Common myeloid progenitor, CD34-positive (primary cell): ENCODE data around the gene RAD51B.
"Not testable (repeated sequence)": the region's sequence is repeated elsewhere in the genome, so short reads cannot be mapped to it uniquely, and the experiment has no call there.

ENCODE experiments used
- CTCF ChIA-PET: fragments of 350-600 bp; sonication (Branson Sonifier 250); formaldehyde crosslinking; loops from one replicate; lab custom pipeline; 2021; ENCODE audit warnings: antibody characterized with exemption; lab: Charles Lee
- POLR2A ChIA-PET: fragments of 350-600 bp; sonication (Branson Sonifier 250); formaldehyde crosslinking; loops from one replicate; lab custom pipeline; 2021; ENCODE audit warnings: antibody characterized with exemption; lab: Charles Lee
- DNase-seq, 3 donors: peaks; one replicate each; pipeline versions ENCODE4 v3.0.0 to v3.0.0-alpha.2; 2013
- H3K27ac ChIP-seq, 2 experiments: 1 replicate in 1 of 2; 2 replicates in 1 of 2; pipeline ENCODE4 v1.7.0; 2013; ENCODE audit warnings: inconsistent platforms in 2 of 2, low read length in 2 of 2, mild to moderate bottlenecking in 2 of 2, low read depth in 1 of 2, moderate library complexity in 1 of 2; ENCODE audit not compliant: severe bottlenecking in 2 of 2, insufficient read depth in 1 of 2, poor library complexity in 1 of 2
- H3K27me3 ChIP-seq, 5 experiments: replicated peaks in 2 of 5; 1 replicate in 3 of 5; 2 replicates in 2 of 5; pipeline versions ENCODE4 v1.6.1 to v1.7.0; 2013; ENCODE audit warnings: low read length in 4 of 5, mild to moderate bottlenecking in 2 of 5, moderate library complexity in 2 of 5, inconsistent platforms in 1 of 5; ENCODE audit not compliant: insufficient read depth in 5 of 5, control insufficient read depth in 4 of 5
- H3K36me3 ChIP-seq, 4 experiments: 1 replicate in 2 of 4; 2 replicates in 2 of 4; pipeline versions ENCODE4 v1.6.1 to v1.7.0; 2013; ENCODE audit warnings: low read length in 3 of 4, control low read depth in 1 of 4, mild to moderate bottlenecking in 1 of 4; ENCODE audit not compliant: control insufficient read depth in 4 of 4, insufficient read depth in 4 of 4
- H3K4me1 ChIP-seq, 4 experiments: 1 replicate in 3 of 4; 2 replicates in 1 of 4; pipeline versions ENCODE4 v1.6.1 to v1.7.1; 2013; ENCODE audit warnings: low read length in 3 of 4, mild to moderate bottlenecking in 3 of 4, control low read depth in 1 of 4, inconsistent platforms in 1 of 4, moderate library complexity in 1 of 4; ENCODE audit not compliant: control insufficient read depth in 4 of 4, insufficient read depth in 4 of 4; ENCODE audit errors: control extremely low read depth in 1 of 4
- H3K4me3 ChIP-seq, 7 experiments: 1 replicate in 4 of 7; 2 replicates in 3 of 7; pipeline versions ENCODE4 v1.5.1 to v1.7.0; 2013; ENCODE audit warnings: mild to moderate bottlenecking in 7 of 7, low read length in 6 of 7, moderate library complexity in 6 of 7, inconsistent platforms in 2 of 7, low read depth in 2 of 7, control low read depth in 1 of 7; ENCODE audit not compliant: insufficient read depth in 4 of 7, control insufficient read depth in 1 of 7; ENCODE audit errors: extremely low read depth in 1 of 7
- H3K9me3 ChIP-seq, 5 experiments: 1 replicate in 4 of 5; 2 replicates in 1 of 5; pipeline versions ENCODE4 v1.6.1 to v1.7.1; 2013; ENCODE audit warnings: low read length in 4 of 5, mild to moderate bottlenecking in 2 of 5, inconsistent platforms in 1 of 5, low read depth in 1 of 5, moderate library complexity in 1 of 5; ENCODE audit not compliant: control insufficient read depth in 4 of 5, insufficient read depth in 2 of 5; ENCODE audit errors: control extremely low read depth in 1 of 5
- WGBS: methylation state at CpG from one replicate; pipeline ENCODE4 v1.1.5; 2013; ENCODE audit not compliant: insufficient coverage; 5-methylcytosine and 5-hydroxymethylcytosine counted together

The RAD51B gene

DNA sequence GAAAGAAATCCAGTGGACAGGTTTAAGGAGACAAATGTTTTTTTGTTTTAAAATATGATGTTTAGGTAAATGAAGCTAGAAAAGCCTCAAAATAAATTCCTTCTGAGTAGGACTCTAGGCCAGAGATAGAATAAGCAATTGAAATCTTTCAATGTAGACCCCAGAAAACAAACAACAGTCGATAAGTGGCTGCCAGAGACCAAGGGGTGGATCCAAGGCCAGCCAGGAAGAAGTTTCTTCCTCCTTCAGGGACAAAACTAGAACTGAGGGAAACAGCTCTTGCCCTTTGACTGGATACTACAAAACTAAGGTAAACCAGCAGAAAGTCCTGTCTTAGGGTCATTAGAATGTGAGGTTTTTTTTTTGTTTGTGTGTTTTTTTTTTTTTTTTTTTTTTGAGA, 481.6 kb downstream of the RAD51B start:
- CTCF ChIA-PET, result no interaction called here
- Histone ChIP-seq H3K4me1 (no peaks in the 10 kb centered on the region), H3K27ac (no peak overlapping the region), H3K9me3 (peaks cover 0 to 5% (median 0%) of the 10 kb centered on the region in 5 experiments), H3K27me3 (no peaks in the 10 kb centered on the region), H3K36me3 (peaks cover 0 to 3% (median 0%) of the 10 kb centered on the region in 4 experiments), H3K4me3 (no peak overlapping the region)
- no peak for DNase-seq
- WGBS, result 71% methylated on average over 1 of the region's 1 CpG
- POLR2A ChIA-PET, result no interaction called here

DNA sequence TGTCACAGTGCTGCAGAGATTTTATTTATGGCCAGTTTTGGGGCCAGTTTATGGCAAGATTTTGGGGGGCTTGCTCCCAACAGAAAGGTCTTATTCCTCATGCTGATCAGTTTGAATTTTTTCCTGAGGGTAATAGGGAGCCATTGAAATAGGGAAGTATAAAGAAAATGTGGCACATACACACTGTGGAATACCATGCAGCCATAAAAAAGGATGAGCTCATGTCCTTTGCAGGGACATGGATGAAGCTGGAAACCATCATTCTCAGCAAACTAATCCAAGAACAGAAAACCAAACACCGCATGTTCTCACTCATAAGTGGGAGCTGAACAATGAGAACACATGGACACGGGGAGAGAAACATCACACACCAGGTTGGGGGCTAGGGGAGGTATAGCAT, 483.4 kb downstream of the RAD51B start:
- CTCF ChIA-PET, H3K9me3 ChIP-seq, H3K27ac ChIP-seq, H3K27me3 ChIP-seq, H3K4me1 ChIP-seq, H3K4me3 ChIP-seq, H3K36me3 ChIP-seq, POLR2A ChIA-PET, DNase-seq: not testable (repeated sequence)
- WGBS, result no CpG with 5 or more reads among the region's 2 CpGs

DNA sequence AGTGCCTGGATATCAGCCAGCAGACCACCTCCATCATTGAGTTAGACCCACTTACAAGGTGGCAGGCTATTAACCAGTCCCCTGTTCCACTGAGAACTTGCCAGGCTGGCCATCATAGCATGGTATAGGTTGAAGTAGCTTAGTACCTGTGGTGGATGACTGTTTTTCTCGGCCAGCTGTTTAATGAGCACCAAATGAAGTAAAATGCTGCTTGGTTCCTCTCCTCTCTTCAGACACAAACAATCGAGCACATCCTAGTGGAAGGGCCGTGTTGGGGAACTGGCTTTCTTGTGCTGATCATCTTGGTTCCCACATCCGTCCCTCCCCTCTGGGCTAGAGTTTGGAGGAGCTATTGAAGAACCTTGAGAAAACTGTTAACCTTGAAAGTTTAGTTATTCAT, 486.2 kb downstream of the RAD51B start:
- POLR2A ChIA-PET, result no interaction called here
- H3K36me3 ChIP-seq, result no peaks in the 10 kb centered on the region
- CTCF ChIA-PET, result interaction anchor here (0.7 to 0.9 kb wide), 2 partner anchors 32 to 59 kb away, joined by 3 read pairs; no protein-coding TSS in a partner anchor
- H3K27ac ChIP-seq, result no peak overlapping the region
- H3K27me3 ChIP-seq, result no peaks in the 10 kb centered on the region
- no peak for DNase-seq
- 94% methylated on average over 3 of the region's 4 CpGs for whole genome bisulfite sequencing
- peaks cover 0 to 5% (median 0%) of the 10 kb centered on the region in 5 experiments for H3K9me3 ChIP-seq
- no peak overlapping the region for H3K4me3 ChIP-seq
- H3K4me1 ChIP-seq, result peaks cover 0 to 16% (median 10%) of the 10 kb centered on the region in 4 experiments

DNA sequence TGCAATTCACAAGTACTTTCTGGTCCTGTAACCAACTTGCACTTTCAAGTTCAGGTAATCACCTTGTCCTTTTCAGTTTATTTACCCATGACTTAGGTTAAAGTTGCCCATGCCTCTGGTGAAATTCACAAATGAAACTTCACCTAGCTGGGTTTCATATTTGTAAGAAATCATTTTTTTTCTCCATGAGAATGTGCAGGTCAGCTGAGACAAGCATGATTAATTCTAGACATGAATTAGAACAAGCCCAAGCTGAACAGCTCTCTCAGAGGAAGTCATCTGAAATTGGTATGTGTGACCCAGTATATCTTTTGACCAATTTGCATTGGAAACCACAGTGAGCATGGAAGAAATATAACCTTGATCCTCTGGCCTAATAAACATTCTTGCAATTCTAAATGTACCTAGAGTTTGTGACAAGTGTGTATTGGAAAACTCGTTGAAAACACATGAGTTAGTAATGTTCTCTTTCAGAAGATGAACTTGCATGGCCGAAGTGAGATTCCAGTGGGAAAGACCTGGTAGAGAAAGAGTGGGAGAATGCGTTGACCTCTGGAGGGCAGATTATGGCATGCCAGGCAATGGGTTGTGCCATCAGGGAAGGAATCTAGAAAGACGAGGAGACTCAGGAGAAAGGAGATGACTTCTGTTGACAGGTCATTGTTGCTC, 486.8 kb downstream of the RAD51B start:
- Histone ChIP-seq H3K4me3 (no peak overlapping the region), H3K27me3 (no peaks in the 10 kb centered on the region), H3K27ac (no peak overlapping the region), H3K9me3 (peaks cover 0 to 5% (median 0%) of the 10 kb centered on the region in 5 experiments), H3K4me1 (peaks cover 0 to 16% (median 10%) of the 10 kb centered on the region in 4 experiments), H3K36me3 (no peaks in the 10 kb centered on the region)
- ChIA-PET POLR2A (no interaction called here), CTCF (interaction anchor here (0.6 to 0.9 kb wide), 3 partner anchors 31 to 58 kb away, joined by 3 read pairs; no protein-coding TSS in a partner anchor)
- WGBS, result 92% methylated on average over 4 of the region's 4 CpGs
- DNase-seq, result no peak

DNA sequence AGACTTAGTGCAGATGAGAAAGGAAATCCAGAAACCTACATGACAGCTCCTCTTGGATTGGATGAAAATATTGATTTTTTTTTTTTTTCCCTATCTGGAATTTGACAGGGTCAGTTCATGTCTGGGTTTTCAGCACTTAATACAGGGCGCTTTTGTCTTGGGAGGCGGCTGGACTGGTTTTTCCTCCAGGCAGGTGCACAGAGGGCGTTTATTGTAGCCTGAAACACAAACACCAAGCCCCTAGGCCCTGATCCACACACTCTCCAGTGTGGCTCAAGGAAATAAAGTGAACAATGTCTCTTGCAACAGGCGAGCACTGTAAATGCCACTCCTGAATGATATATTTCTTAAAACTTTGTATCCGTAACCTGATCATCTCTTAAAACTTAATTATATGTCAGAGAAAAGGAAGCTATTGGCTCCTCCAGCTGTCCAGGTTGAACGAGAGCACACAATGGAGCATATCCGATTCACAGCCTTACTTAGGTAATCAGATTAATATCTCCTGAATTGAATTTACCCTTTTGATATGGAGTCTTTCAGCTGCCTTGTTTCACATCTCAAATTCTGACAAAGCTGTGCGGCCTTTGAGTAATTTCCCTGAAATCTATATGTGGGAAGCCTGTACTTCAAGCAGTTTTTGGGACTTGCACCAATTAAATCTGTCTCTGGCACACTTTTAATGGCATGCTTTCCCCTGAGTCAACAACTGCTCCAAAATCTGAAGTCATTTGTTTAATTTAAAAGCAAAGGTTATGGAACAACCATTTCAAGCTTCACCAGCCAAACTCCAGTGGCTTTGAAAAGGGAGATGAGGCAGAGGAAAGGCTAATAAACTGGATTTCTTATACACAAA, 487.6 kb downstream of the RAD51B start:
- no peak for DNase-seq
- H3K4me3 ChIP-seq, result no peak overlapping the region
- no peak overlapping the region for H3K27ac ChIP-seq
- ChIA-PET CTCF (interaction anchor here (0.6 kb wide), 1 partner anchor 34 kb away, joined by 3 read pairs; no protein-coding TSS in a partner anchor), POLR2A (no interaction called here)
- WGBS, result 100% methylated on average over 5 of the region's 8 CpGs
- H3K4me1 ChIP-seq, result peaks cover 0 to 16% (median 10%) of the 10 kb centered on the region in 4 experiments
- no peaks in the 10 kb centered on the region for H3K36me3 ChIP-seq
- no peaks in the 10 kb centered on the region for H3K27me3 ChIP-seq
- peaks cover 0 to 4% (median 0%) of the 10 kb centered on the region in 5 experiments for H3K9me3 ChIP-seq

DNA sequence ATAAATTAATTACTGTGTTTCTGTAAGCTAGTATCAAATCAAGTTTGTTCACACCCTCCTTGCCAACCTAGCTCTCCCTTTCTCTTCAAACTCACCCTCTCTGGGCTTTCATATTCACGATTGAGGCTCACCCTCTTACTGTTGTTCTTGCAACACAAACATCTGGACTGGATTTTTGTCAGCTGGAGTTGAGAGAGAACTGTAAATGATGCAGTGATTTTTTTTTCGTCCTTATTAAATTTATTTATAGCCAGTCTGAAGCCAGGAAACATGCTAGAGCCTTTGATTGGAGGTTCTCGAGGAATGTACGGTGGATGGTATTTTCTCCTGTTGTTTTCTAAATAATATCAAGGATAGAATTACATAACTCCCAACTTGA, 488.2 kb downstream of the RAD51B start:
- Histone ChIP-seq H3K27me3 (no peaks in the 10 kb centered on the region), H3K9me3 (peaks cover 0 to 3% (median 0%) of the 10 kb centered on the region in 5 experiments), H3K4me3 (no peak overlapping the region), H3K27ac (no peak overlapping the region), H3K36me3 (no peaks in the 10 kb centered on the region), H3K4me1 (peaks cover 0 to 16% (median 10%) of the 10 kb centered on the region in 4 experiments)
- POLR2A ChIA-PET, result no interaction called here
- CTCF ChIA-PET, result no interaction called here
- WGBS, result no CpG with 5 or more reads among the region's 4 CpGs
- DNase-seq, result no peak
